Gastrocnemius medialis (tissue), 4 donors: Measurements from ENCODE around the gene RYR1. TPM values are rescaled to one million over a fixed set of nuclear protein-coding genes. Genes with fewer than 3 reads are reported as not detected.

ENCODE experiments used
- ATAC-seq, 2 donors: fragments of 150-250 bp; one replicate each; pipeline ENCODE4 v1.9.1; 2016
- DNase-seq, 2 donors: peaks; one replicate each; pipeline ENCODE4 v3.0.0-alpha.2; 2019
- H3K27ac ChIP-seq, 4 donors: fragments of 200-600 bp; sonication (generic); 1 replicate in 1 of 4; 2 replicates in 3 of 4; pipeline ENCODE4 v1.5.1; 2016 to 2018; ENCODE audit warnings: mild to moderate bottlenecking in 2 of 4, moderate library complexity in 1 of 4
- H3K27me3 ChIP-seq, 3 donors: fragments of 200-600 bp; sonication (generic) in 2 of 3; 1 replicate in 1 of 3; 2 replicates in 2 of 3; pipeline versions ENCODE4 v1.5.1 to v1.6.0; 2016 to 2019; ENCODE audit warnings: mild to moderate bottlenecking in 1 of 3, moderate library complexity in 1 of 3
- H3K36me3 ChIP-seq, 2 donors: fragments of 200-600 bp; sonication (generic) in 1 of 2; one replicate each; pipeline ENCODE4 v1.5.1; 2017 to 2018
- H3K4me1 ChIP-seq, 2 donors: fragments of 200-600 bp; sonication (generic) in 1 of 2; one replicate each; pipeline ENCODE4 v1.5.1; 2016 to 2017; ENCODE audit warnings: mild to moderate bottlenecking in 2 of 2
- H3K4me3 ChIP-seq, 4 donors: fragments of 200-600 bp; sonication (generic) in 3 of 4; 1 replicate in 1 of 4; 2 replicates in 3 of 4; pipeline ENCODE4 v1.5.1; 2016 to 2019; ENCODE audit warnings: mild to moderate bottlenecking in 2 of 4
- H3K9me3 ChIP-seq, 3 donors: fragments of 200-600 bp; sonication (generic) in 2 of 3; 1 replicate in 1 of 3; 2 replicates in 2 of 3; pipeline ENCODE4 v1.5.1; 2016 to 2019
- POLR2A ChIP-seq, 2 donors: fragments of 450-650 bp; IDR thresholded peaks; one replicate each; pipeline ENCODE4 v1.6.1; 2017; ENCODE audit warnings: antibody characterized with exemption in 2 of 2, mild to moderate bottlenecking in 2 of 2, moderate library complexity in 2 of 2
- in situ Hi-C, 4 donors: fragments of 200-750 bp; cut with MboI; loops; one replicate each; pipeline versions ENCODE4 v1.15.0 to v1.8.0; 2017; ENCODE audit warnings: low sequenced_read_pairs in 4 of 4
- intact Hi-C: fragments of 100-400 bp; cut with DNase I; formaldehyde crosslinking; loops from one replicate; pipeline ENCODE4 v1.15.1; 2023; ENCODE audit warnings: low total_unique reads
- total RNA-seq, 4 donors: library from RNA; depleted of rRNA; stranded (reverse); fragments of >200 nt; gene quantifications; one replicate each; pipeline versions ENCODE4 v1.1.0 to v1.2.3, GENCODE V29; 2016
- TF ChIP-seq, protein P1 (sequence below), 5 experiments: fragments of 450-650 bp in 3 of 5; fragments of 200-600 bp in 2 of 5; sonication (generic) in 2 of 5; IDR thresholded peaks in 4 of 5; conservative IDR thresholded peaks in 1 of 5; 1 replicate in 4 of 5; 2 replicates in 1 of 5; pipeline ENCODE4 v1.5.1; 2016 to 2019; ENCODE audit warnings: antibody characterized with exemption in 5 of 5, mild to moderate bottlenecking in 3 of 5, moderate library complexity in 3 of 5

Gene RYR1
- total RNA-seq, 4 donors from 2014 or later, result 607 to 831 (median 724) TPM

DNA sequence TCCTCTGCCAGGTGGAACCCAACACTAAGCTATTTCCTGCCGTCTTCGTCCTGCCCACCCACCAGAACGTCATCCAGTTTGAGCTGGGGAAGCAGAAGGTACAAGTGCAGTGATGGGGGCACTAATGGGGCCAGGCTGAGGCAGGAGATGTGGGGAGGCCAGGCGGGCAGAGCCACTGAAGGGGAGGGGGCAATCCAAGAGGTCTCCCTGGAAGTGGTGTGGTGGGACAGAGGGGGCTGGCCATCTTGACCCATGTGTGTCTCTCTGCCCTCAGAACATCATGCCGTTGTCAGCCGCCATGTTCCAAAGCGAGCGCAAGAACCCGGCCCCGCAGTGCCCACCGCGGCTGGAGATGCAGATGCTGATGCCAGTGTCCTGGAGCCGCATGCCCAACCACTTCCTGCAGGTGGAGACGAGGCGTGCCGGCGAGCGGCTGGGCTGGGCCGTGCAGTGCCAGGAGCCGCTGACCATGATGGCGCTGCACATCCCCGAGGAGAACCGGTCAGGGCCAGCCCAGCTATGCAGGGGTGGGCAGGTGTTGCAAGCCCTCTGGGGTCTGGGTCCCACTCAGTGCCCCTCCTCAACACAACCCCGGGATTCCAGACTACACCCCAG, 49.6 kb downstream of the RYR1 start:
- ATAC-seq (no peak), DNase-seq (no peak)
- Histone ChIP-seq H3K4me1 (no peaks in the 10 kb centered on the region), H3K27ac (no peak overlapping the region), H3K36me3 (peaks cover 0 to 100% of the 10 kb centered on the region in 2 donors), H3K9me3 (no peaks in the 10 kb centered on the region), H3K4me3 (no peak overlapping the region), H3K27me3 (no peaks in the 10 kb centered on the region)
- in situ Hi-C loops (no loop called here), intact Hi-C loops (no loop called here)
- TF ChIP-seq, protein P1, sequence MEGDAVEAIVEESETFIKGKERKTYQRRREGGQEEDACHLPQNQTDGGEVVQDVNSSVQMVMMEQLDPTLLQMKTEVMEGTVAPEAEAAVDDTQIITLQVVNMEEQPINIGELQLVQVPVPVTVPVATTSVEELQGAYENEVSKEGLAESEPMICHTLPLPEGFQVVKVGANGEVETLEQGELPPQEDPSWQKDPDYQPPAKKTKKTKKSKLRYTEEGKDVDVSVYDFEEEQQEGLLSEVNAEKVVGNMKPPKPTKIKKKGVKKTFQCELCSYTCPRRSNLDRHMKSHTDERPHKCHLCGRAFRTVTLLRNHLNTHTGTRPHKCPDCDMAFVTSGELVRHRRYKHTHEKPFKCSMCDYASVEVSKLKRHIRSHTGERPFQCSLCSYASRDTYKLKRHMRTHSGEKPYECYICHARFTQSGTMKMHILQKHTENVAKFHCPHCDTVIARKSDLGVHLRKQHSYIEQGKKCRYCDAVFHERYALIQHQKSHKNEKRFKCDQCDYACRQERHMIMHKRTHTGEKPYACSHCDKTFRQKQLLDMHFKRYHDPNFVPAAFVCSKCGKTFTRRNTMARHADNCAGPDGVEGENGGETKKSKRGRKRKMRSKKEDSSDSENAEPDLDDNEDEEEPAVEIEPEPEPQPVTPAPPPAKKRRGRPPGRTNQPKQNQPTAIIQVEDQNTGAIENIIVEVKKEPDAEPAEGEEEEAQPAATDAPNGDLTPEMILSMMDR (IDR thresholded peaks at IDR 0.05 in 4 of 5, conservative IDR thresholded peaks at IDR 0.05 in 1 of 5), result no peak
- TF ChIP-seq POLR2A (IDR thresholded peaks at IDR 0.05), result no peak

GRCh38 chr19:38484747-38485146, 51.3 kb downstream of the RYR1 start:
- Histone ChIP-seq H3K27ac (no peak overlapping the region), H3K9me3 (no peaks in the 10 kb centered on the region), H3K36me3 (peaks cover 0 to 99% of the 10 kb centered on the region in 2 donors), H3K4me1 (no peaks in the 10 kb centered on the region), H3K4me3 (no peak overlapping the region), H3K27me3 (no peaks in the 10 kb centered on the region)
- in situ Hi-C loops, result no loop called here
- DNase-seq (no peak), ATAC-seq (no peak)
- intact Hi-C loops, result loop anchor here (5.0 kb wide), 1 partner anchor 32 kb away; no protein-coding TSS in a partner anchor
- TF ChIP-seq POLR2A (IDR thresholded peaks at IDR 0.05), result no peak
- TF ChIP-seq, protein P1 (IDR thresholded peaks at IDR 0.05 in 4 of 5, conservative IDR thresholded peaks at IDR 0.05 in 1 of 5), result no peak

DNA sequence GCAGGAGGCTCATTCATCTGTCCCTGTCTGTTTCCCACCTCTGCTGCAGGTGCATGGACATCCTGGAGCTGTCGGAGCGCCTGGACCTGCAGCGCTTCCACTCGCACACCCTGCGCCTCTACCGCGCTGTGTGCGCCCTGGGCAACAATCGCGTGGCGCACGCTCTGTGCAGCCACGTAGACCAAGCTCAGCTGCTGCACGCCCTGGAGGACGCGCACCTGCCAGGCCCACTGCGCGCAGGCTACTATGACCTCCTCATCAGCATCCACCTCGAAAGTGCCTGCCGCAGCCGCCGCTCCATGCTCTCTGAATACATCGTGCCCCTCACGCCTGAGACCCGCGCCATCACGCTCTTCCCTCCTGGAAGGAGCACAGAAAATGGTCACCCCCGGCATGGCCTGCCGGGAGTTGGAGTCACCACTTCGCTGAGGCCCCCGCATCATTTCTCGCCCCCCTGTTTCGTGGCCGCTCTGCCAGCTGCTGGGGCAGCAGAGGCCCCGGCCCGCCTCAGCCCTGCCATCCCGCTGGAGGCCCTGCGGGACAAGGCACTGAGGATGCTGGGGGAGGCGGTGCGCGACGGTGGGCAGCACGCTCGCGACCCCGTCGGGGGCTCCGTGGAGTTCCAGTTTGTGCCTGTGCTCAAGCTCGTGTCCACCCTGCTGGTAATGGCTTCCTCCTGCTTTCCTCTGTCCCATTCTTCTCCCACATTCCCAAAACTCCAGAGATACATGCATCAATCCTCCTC, 52.2 kb downstream of the RYR1 start:
- Histone ChIP-seq H3K27ac (no peak overlapping the region), H3K4me3 (no peak overlapping the region), H3K4me1 (no peaks in the 10 kb centered on the region), H3K9me3 (no peaks in the 10 kb centered on the region), H3K36me3 (peaks cover 0 to 99% of the 10 kb centered on the region in 2 donors), H3K27me3 (no peaks in the 10 kb centered on the region)
- no peak for TF ChIP-seq POLR2A (IDR thresholded peaks at IDR 0.05)
- TF ChIP-seq, protein P1 (IDR thresholded peaks at IDR 0.05 in 4 of 5, conservative IDR thresholded peaks at IDR 0.05 in 1 of 5), result no peak
- DNase-seq, result no peak
- intact Hi-C loops (loop anchor here (5.0 kb wide), 1 partner anchor 33 kb away; no protein-coding TSS in a partner anchor), in situ Hi-C loops (no loop called here)
- ATAC-seq, result no peak

- intact Hi-C loops, result loop anchor here (5.0 kb wide), 1 partner anchor 35 kb away; no protein-coding TSS in a partner anchor
- no peak for TF ChIP-seq POLR2A (IDR thresholded peaks at IDR 0.05)
- TF ChIP-seq, protein P1 (IDR thresholded peaks at IDR 0.05 in 4 of 5, conservative IDR thresholded peaks at IDR 0.05 in 1 of 5), result no peak
- Histone ChIP-seq H3K4me3 (no peak overlapping the region), H3K4me1 (no peaks in the 10 kb centered on the region), H3K27me3 (no peaks in the 10 kb centered on the region), H3K27ac (no peak overlapping the region), H3K36me3 (peaks cover 0 to 99% of the 10 kb centered on the region in 2 donors), H3K9me3 (no peaks in the 10 kb centered on the region)
- no peak for ATAC-seq
- in situ Hi-C loops, result no loop called here
- no peak for DNase-seq
Measured at GRCh38 chr19:38486731-38487336, 53.3 kb downstream of the RYR1 start.
